Left kidney (tissue), 8 donors: ENCODE data around the gene TADA2A. TPM values are rescaled to one million over a fixed set of nuclear protein-coding genes. Genes with fewer than 3 reads are reported as not detected.
A peak's percentile ranks its signal among the peaks of the same experiment; 100 is the strongest.

Source experiments
- DNase-seq: peaks from one replicate; pipeline ENCODE4 v3.0.0-alpha.2; 2013
- long read RNA-seq, 8 donors: transcript quantifications; one replicate each; lab custom pipeline, GENCODE V29; 2026
- polyA plus RNA-seq: library from polyadenylated mRNA; unstranded; fragments of 120-200 nt; gene quantifications from one replicate; pipeline ENCODE4 v1.2.1, GENCODE V29; 2013; ENCODE audit not compliant: insufficient read length

Gene TADA2A
- polyA plus RNA-seq = 28.9 TPM
- long read RNA-seq, donor 1, full-length matches to known transcripts = 2 of 2 reads
- long read RNA-seq, donor 1, partial matches to known transcripts = 0 of 2 reads
- long read RNA-seq, donor 1, other reads (novel, unspliced or antisense) = 0 of 2 reads
- long read RNA-seq, donor 2, full-length matches to known transcripts = 1 of 1 reads
- long read RNA-seq, donor 2, partial matches to known transcripts = 0 of 1 reads
- long read RNA-seq, donor 2, other reads (novel, unspliced or antisense) = 0 of 1 reads
- long read RNA-seq, donor 3, full-length matches to known transcripts = 1 of 1 reads
- long read RNA-seq, donor 3, partial matches to known transcripts = 0 of 1 reads
- long read RNA-seq, donor 3, other reads (novel, unspliced or antisense) = 0 of 1 reads
- long read RNA-seq, donor 4 = 0 reads
- long read RNA-seq, donor 5 = 0 reads
- long read RNA-seq, donor 6, full-length matches to known transcripts = 3 of 3 reads
- long read RNA-seq, donor 6, partial matches to known transcripts = 0 of 3 reads
- long read RNA-seq, donor 6, other reads (novel, unspliced or antisense) = 0 of 3 reads
- long read RNA-seq, donor 7 = 0 reads
- long read RNA-seq, donor 8 = 0 reads

GRCh38 chr17:37406635-37407461 is at the start of gene TADA2A, which contains the start of gene ACACA:
TSS of gene TADA2A (plus strand) at chr17:37406886. CDS start at chr17:37411366, 4,480 bp downstream.
TSS of gene ACACA (minus strand) at chr17:37406836. CDS start at chr17:37406299, 537 bp downstream.
- DNase-seq = peak; percentile 68

DNA sequence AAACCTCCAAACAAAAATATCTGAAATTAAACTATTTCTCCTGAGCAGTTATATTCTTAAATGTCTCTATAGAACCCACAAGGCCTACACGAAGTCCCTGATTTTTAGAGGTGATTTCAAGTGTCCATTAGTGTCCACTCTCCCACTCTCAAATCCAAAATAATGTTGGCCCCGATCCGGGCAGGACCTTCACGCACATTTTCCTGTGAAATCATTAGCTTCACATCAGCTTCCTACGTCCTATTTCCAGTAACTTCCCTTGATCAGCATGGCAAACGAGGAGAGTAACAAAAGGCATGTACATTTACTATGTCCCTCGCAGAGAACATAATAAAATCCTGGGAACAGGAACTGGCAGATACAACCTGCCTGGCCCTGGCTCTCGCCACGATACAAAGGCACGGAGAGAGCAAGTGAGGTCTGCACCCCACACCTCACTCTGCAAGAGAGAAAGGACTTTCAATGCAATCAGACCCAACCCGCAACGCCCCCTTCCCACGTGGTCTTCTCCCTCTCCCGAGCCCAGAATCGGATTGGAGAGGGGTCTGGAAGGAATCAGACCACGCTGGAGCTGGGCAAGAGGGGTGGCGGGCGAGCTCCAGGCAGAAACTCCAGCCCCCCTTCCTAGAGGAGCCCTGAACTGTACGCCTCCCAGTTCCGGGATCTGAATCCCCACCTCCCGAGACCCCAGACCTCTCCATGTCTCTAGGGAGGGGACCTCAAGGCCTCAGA is 48.4 kb upstream of the TADA2A start:
- peak; percentile 61 for DNase-seq

DNA sequence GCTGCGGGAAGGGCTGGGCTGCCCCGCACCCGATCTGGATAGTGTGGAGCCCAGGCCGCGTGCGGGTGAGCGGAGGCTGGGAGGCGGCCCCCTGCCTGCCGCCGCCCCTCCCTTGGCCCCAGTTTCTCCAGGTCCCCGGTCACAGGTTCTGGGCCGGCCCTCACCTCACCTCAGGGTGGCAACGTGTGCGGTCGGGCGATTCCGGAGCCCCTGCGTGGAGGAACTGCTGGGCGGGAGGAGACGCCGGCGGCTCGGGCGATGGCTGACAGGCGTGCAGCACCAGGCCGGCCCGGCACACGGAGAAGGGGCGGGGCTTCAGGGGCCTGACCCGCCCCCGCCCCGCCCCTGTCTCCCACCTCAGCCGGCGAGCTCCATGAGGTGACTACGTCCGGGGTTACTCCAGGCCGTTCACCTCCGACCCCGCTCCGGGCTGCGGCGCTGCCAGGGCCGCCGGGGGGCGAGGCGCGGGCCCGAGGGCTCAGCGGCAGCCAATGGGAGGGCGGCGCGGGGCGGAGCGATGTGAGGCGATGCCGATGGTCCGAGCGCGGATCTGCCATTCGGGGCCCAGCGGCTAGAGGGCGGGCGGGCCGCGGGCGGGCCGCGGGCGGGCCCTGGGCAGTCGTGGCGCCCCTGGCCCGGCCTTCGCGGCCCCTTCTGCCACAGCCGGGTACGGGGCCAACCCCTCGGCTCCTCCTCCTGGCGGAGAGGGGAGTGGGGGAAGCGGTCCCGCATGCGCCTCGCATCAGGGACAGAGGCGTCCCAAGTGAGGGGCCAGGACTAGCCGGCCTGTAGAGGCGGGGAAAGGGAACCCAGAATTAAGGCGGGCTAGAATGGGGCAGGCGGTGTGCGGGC is 47.6 kb upstream of the TADA2A start:
- peak; percentile 91 for DNase-seq

GRCh38 chr17:37359682-37360188 is 47.0 kb upstream of the TADA2A start:
- DNase-seq = no peak

DNA sequence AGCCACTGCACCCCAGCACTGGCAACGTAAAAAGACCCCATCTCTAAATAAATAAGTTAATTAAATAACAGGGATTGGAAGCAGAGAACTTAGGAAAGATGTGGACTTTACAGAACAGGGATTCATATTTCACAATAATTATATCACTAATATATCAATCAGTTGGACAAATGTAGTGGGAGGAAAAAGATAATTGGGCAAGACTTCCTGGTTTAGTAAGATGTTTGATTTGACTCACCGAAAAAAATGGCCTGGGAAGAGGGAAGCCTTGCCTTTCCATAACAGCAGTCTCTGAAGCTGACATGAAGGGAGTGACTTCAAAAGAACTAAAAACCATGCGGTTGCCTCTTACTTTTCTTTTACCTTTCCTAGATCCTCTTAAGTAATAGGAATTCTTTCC is 46.1 kb upstream of the TADA2A start:
- no peak for DNase-seq

DNA sequence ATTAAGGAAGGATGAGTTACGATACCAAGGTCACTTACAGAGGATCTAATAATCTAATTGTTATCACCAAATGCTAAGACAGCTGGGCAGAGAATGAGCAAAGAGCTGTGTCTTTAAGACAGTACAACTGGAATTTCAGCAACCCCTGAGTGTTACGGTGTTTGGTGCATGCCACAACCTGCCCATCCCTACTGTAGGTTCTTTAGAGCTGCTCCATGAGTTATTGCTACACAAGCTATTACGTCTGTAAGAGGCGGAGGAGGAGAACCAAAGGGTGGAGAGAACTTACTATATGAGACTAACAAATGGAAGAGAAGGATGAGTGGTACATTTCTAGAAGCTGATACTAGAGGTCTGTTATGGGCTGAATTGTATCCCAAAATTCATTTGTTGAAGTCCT is 45.1 kb upstream of the TADA2A start:
- no peak for DNase-seq

GRCh38 chr17:37365589-37365988 is 41.1 kb upstream of the TADA2A start:
- no peak for DNase-seq

DNA sequence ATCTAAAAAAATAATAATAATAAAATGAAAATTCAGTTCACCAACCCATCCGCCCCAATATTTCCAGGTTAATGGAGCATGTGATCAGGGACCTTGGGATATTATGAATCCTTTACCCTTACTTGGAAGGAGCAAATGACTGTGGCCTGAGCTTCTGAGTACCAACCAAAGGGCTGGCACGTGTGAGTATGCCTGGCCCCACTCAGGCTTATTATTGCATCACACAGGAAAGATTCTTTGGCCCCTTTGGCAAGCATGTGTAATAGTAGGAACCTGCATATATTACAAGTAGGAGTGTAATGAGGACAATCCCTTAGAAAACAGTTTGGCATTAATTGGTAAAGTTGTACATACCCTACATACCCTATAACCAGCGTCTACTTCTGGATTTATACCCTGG is 38.1 kb upstream of the TADA2A start:
- DNase-seq = no peak

- DNase-seq = peak; percentile 87
Observed at GRCh38 chr17:37373530-37374159, 33.0 kb upstream of the TADA2A start.

GRCh38 chr17:37375706-37376105 is 31.0 kb upstream of the TADA2A start, which contains the start of gene C17orf78:
TSS of gene C17orf78 (plus strand) at chr17:37375985. CDS start at chr17:37376093, 108 bp downstream.
- DNase-seq = no peak

DNA sequence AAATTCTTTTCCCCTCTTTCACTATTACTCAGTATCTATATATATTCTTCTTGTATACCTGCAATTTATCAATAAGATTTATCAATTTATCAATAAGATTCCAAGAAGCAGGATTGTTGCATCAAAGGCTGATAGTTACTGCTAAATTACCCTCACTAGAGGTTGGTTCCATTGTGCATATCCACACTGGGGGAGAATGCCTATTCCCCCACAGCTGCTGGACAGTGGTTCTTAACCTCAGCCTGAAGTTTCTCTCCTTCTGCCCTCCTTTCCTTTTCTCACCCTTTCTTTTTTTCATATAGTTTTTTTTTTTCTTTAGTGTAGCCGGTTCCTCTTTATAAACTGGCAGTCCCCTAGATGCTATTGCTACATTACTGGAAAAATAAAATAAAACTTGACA is 24.6 kb upstream of the TADA2A start:
- no peak for DNase-seq

DNA sequence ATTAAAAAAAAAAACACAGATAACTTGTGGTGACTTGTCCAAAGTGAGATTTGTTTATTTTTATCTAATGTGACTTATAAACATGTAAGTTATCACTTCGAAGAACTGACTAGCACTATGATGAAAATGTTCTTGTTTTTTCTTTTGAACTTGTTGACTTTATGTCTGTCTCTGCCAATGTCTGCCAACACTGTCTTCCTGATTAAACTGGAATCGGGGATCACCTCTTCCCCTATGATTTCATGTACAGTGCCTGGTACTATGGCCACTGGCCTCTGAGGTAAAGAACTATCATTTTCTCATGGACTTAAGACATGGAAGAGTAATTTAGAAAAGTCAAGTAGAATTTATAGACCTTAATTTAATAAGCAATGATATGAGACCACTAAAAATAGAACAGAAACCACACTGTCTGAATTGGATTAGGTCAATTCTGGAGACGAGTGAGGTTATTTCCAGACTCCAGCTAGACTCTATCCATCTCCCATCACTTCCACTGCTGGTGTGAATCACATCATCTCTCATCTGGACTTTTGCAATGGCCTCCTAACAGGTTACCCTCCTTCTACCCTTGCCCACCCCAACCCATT is 22.0 kb upstream of the TADA2A start:
- no peak for DNase-seq

GRCh38 chr17:37385474-37385990 is 21.2 kb upstream of the TADA2A start:
- DNase-seq = no peak

GRCh38 chr17:37386462-37386861 is 20.2 kb upstream of the TADA2A start:
- no peak for DNase-seq

DNA sequence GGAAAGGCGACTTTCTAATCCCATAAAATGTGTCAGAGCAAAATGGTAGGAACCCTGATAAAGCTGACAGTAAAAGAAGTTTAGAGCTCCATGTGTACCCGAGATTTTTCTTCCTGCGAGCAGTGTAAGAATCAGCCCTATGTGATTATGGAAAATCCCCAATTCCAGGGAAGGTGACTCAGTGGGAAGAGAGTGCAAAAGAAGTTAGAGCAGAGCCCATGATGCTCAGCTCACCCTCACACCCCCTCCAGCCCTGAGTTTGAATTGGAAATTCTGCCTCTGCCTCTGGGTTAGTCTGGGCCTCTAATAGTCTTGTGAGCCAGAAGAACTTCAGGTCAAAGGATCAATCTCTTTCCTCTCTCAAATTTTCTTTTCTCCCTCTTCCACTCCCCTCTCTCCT is 18.4 kb upstream of the TADA2A start:
- DNase-seq = no peak

GRCh38 chr17:37389160-37389559 is 17.5 kb upstream of the TADA2A start:
- DNase-seq = no peak

GRCh38 chr17:37391146-37391545 is 15.5 kb upstream of the TADA2A start:
- no peak for DNase-seq

- DNase-seq = no peak
Observed at GRCh38 chr17:37392024-37392590, 14.6 kb upstream of the TADA2A start.

GRCh38 chr17:37393352-37393751 is 13.3 kb upstream of the TADA2A start:
- DNase-seq = no peak
